Measurements from ENCODE around the gene EEF2.

- TF ChIP-seq, protein P1, sequence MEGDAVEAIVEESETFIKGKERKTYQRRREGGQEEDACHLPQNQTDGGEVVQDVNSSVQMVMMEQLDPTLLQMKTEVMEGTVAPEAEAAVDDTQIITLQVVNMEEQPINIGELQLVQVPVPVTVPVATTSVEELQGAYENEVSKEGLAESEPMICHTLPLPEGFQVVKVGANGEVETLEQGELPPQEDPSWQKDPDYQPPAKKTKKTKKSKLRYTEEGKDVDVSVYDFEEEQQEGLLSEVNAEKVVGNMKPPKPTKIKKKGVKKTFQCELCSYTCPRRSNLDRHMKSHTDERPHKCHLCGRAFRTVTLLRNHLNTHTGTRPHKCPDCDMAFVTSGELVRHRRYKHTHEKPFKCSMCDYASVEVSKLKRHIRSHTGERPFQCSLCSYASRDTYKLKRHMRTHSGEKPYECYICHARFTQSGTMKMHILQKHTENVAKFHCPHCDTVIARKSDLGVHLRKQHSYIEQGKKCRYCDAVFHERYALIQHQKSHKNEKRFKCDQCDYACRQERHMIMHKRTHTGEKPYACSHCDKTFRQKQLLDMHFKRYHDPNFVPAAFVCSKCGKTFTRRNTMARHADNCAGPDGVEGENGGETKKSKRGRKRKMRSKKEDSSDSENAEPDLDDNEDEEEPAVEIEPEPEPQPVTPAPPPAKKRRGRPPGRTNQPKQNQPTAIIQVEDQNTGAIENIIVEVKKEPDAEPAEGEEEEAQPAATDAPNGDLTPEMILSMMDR (IDR thresholded peaks at IDR 0.05): no peak
- TF ChIP-seq POLR2A (IDR thresholded peaks at IDR 0.05) (no peak), POLR2AphosphoS5 (IDR thresholded peaks at IDR 0.05) (peak; percentile 87)
Observed at GRCh38 chr19:4012092-4012974, 27.1 kb upstream of the EEF2 start.
